Measurements from ENCODE around the gene PAOX. TPM values are rescaled to one million over a fixed set of nuclear protein-coding genes. Genes with fewer than 3 reads are reported as not detected.
A peak's percentile ranks its signal among the peaks of the same experiment; 100 is the strongest.

Gene PAOX
- total and polyA plus RNA-seq, 4 experiments from 2014 or later, result 7.6 to 10.3 (median 9.3) TPM

- ChIA-PET POLR2A (ENCODE audit: partially characterized antibody) (interaction anchor here (1.0 to 1.1 kb wide), 3 partner anchors 32 to 80 kb away, joined by 3 read pairs; no protein-coding TSS in a partner anchor), CTCF (ENCODE audit: partially characterized antibody) (interaction anchor here (0.7 to 3.9 kb wide), 9 partner anchors 9 to 168 kb away, joined by 3 to 22 read pairs (median 5); partner anchors contain the start of gene SCART1)
- peaks cover 0 to 5% of the 10 kb centered on the region in 2 donors for H3K36me3 Mint-ChIP-seq
- peaks cover 16 to 47% (median 37%) of the 10 kb centered on the region in 4 donors for H3K4me1 Mint-ChIP-seq
- intact Hi-C loops (cut with micrococcal nuclease), result loop anchor here (2.0 kb wide), 3 partner anchors 35 to 81 kb away; no protein-coding TSS in a partner anchor
- Histone ChIP-seq H3K27me3 (ENCODE audit: insufficient read depth, low read length) (no peaks in the 10 kb centered on the region), H3K9me3 (ENCODE audit: control insufficient read depth in 1 of 2, low read length in 2 of 2) (no peaks in the 10 kb centered on the region), H3K36me3 (ENCODE audit: insufficient read depth, low read length) (no peaks in the 10 kb centered on the region), H3K27ac (ENCODE audit: low read depth, low read length) (no peak overlapping the region), H3K4me1 (ENCODE audit: insufficient read depth, low read length) (peaks cover 41% of the 10 kb centered on the region), H3K4me3 (ENCODE audit: low read length in 2 of 2) (no peak overlapping the region)
- H3K27ac Mint-ChIP-seq, result peak overlapping the region in 5 of 7 donors; percentile 8 to 66 (median 36)
- peak overlapping the region in 5 of 8 donors; percentile 0 to 39 (median 21) for H3K4me3 Mint-ChIP-seq
- H3K9me3 Mint-ChIP-seq, result peaks cover 0 to 7% (median 0%) of the 10 kb centered on the region in 8 donors
- no peak for DNase-seq
- peaks cover 4 to 7% of the 10 kb centered on the region in 2 donors for H3K27me3 Mint-ChIP-seq
These were observed 60.7 kb downstream of the PAOX start for GRCh38 chr10:133439517-133440461.

DNA sequence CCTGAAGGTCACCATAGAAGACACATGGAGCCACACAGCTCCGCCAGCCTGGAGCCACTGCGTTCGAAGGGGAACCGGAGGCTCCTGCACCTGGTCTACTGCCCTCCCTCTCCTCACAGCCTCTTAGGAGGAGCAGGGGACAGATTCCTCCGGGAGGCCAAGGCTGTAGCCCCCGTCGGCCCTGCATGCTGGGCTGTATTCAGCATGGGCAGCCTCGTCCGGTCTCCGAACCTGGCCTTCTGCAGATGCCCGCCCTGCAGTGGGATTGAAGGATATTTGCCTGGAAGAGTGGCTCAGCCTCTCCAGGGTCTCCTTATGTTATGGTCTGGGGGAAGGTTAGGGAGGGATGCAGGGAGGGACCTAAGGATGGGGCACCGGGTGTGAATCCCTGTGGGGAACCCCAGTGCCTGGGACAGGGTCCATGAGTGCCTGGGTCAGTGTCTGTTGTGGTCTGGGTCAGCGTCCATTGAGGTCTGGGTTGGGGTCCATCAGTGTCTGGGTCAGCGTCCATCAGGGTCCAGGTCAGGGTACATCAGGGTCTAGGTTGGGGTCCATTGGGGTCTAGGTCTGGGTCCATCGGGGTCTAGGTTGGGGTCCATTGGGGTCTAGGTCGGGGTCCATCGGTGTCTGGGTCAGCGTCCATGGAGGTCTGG is 61.7 kb downstream of the PAOX start:
- H3K4me3 Mint-ChIP-seq, result peak overlapping the region in 2 of 8 donors; percentile 20 to 30
- H3K36me3 Mint-ChIP-seq, result peaks cover 0 to 8% of the 10 kb centered on the region in 2 donors
- Histone ChIP-seq H3K4me1 (ENCODE audit: insufficient read depth, low read length) (peaks cover 41% of the 10 kb centered on the region), H3K27me3 (ENCODE audit: insufficient read depth, low read length) (no peaks in the 10 kb centered on the region), H3K9me3 (ENCODE audit: control insufficient read depth in 1 of 2, low read length in 2 of 2) (no peaks in the 10 kb centered on the region), H3K4me3 (ENCODE audit: low read length in 2 of 2) (no peak overlapping the region), H3K36me3 (ENCODE audit: insufficient read depth, low read length) (no peaks in the 10 kb centered on the region), H3K27ac (ENCODE audit: low read depth, low read length) (no peak overlapping the region)
- CTCF ChIA-PET (ENCODE audit: partially characterized antibody), result interaction anchor here (0.7 to 1.3 kb wide), 2 partner anchors 111 to 112 kb away, joined by 3 to 6 read pairs; no protein-coding TSS in a partner anchor
- DNase-seq, result no peak
- peak overlapping the region in 3 of 7 donors; percentile 10 to 56 (median 38) for H3K27ac Mint-ChIP-seq
- peaks cover 0 to 16% (median 0%) of the 10 kb centered on the region in 8 donors for H3K9me3 Mint-ChIP-seq
- intact Hi-C loops (cut with micrococcal nuclease), result no loop called here
- peaks cover 4 to 7% of the 10 kb centered on the region in 2 donors for H3K27me3 Mint-ChIP-seq
- peaks cover 16 to 47% (median 37%) of the 10 kb centered on the region in 4 donors for H3K4me1 Mint-ChIP-seq
- POLR2A ChIA-PET (ENCODE audit: partially characterized antibody), result no interaction called here

Small RNAs within 50 kb of the gene (microRNA-seq; reads per million reads assigned to microRNA genes)
- gene MIR3944 (ENCODE audit: borderline microRNAs expressed, borderline number of aligned reads, borderline replicate concordance), result 0.72 reads per million

Other genes starting within 250 kb of the PAOX start
- gene KNDC1, start 219.0 kb upstream of the PAOX start, total RNA-seq, result 1 to 10 TPM in 1 of 2 experiments, under 1 TPM in 1; 0.87 to 1.4 TPM
- under 1 TPM in 1 of 2 donors, not detected in 1; 0.09 TPM for gene KNDC1, start 219.0 kb upstream of the PAOX start, polyA plus RNA-seq
- not detected for gene UTF1, start 149.0 kb upstream of the PAOX start, total RNA-seq
- gene UTF1, start 149.0 kb upstream of the PAOX start, polyA plus RNA-seq, result not detected
- not detected for gene VENTX, start 141.4 kb upstream of the PAOX start, total RNA-seq
- not detected for gene VENTX, start 141.4 kb upstream of the PAOX start, polyA plus RNA-seq
- gene ADAM8, start 102.4 kb upstream of the PAOX start, total RNA-seq, result 10 to 100 TPM; 87.2 to 90.3 TPM
- 10 to 100 TPM; 63.9 to 97.8 TPM for gene ADAM8, start 102.4 kb upstream of the PAOX start, polyA plus RNA-seq
- 10 to 100 TPM; 66.5 to 74.0 TPM for gene TUBGCP2, start 70.4 kb upstream of the PAOX start, total RNA-seq
- gene TUBGCP2, start 70.4 kb upstream of the PAOX start, polyA plus RNA-seq, result 10 to 100 TPM; 14.1 to 40.8 TPM
- 10 to 100 TPM; 31.5 to 33.1 TPM for gene ZNF511, start 70.3 kb upstream of the PAOX start, total RNA-seq
- gene ZNF511, start 70.3 kb upstream of the PAOX start, polyA plus RNA-seq, result 100 to 1,000 TPM in 1 of 2 donors, 10 to 100 TPM in 1; 69.0 to 107 TPM
- 1 to 10 TPM; 6.4 to 7.2 TPM for gene CALY, start 42.4 kb upstream of the PAOX start, total RNA-seq
- 1 to 10 TPM; 1.4 to 2.2 TPM for gene CALY, start 42.4 kb upstream of the PAOX start, polyA plus RNA-seq
- gene PRAP1, start 31.9 kb upstream of the PAOX start, total RNA-seq, result not detected
- not detected for gene PRAP1, start 31.9 kb upstream of the PAOX start, polyA plus RNA-seq
- gene FUOM, start 21.2 kb upstream of the PAOX start, total RNA-seq, result 10 to 100 TPM; 17.1 to 18.1 TPM
- 10 to 100 TPM; 15.6 to 16.3 TPM for gene FUOM, start 21.2 kb upstream of the PAOX start, polyA plus RNA-seq
- gene ECHS1, start 5.9 kb upstream of the PAOX start, total RNA-seq, result 10 to 100 TPM; 29.7 to 30.6 TPM
- 100 to 1,000 TPM in 1 of 2 donors, 10 to 100 TPM in 1; 81.4 to 117 TPM for gene ECHS1, start 5.9 kb upstream of the PAOX start, polyA plus RNA-seq
- gene MTG1, start 14.9 kb downstream of the PAOX start, total RNA-seq, result 10 to 100 TPM; 64.8 to 65.4 TPM
- gene MTG1, start 14.9 kb downstream of the PAOX start, polyA plus RNA-seq, result 10 to 100 TPM; 32.6 to 37.0 TPM
- not detected for gene SPRN, start 45.4 kb downstream of the PAOX start, total RNA-seq
- gene SPRN, start 45.4 kb downstream of the PAOX start, polyA plus RNA-seq, result under 1 TPM; 0.14 to 0.26 TPM
- 10 to 100 TPM; 10.5 to 11.2 TPM for gene SCART1, start 74.7 kb downstream of the PAOX start, total RNA-seq
- gene SCART1, start 74.7 kb downstream of the PAOX start, polyA plus RNA-seq, result 1 to 10 TPM in 1 of 2 donors, under 1 TPM in 1; 0.49 to 1.2 TPM
- gene CYP2E1, start 148.1 kb downstream of the PAOX start, total RNA-seq, result 1 to 10 TPM; 1.2 to 2.8 TPM
- under 1 TPM; 0.30 to 0.94 TPM for gene CYP2E1, start 148.1 kb downstream of the PAOX start, polyA plus RNA-seq
- gene SYCE1, start 186.3 kb downstream of the PAOX start, total RNA-seq, result under 1 TPM; 0.14 to 0.23 TPM
- gene SYCE1, start 186.3 kb downstream of the PAOX start, polyA plus RNA-seq, result under 1 TPM; 0.76 to 0.91 TPM
- gene FRG2B, start 247.5 kb downstream of the PAOX start, total RNA-seq, result not detected
- not detected for gene FRG2B, start 247.5 kb downstream of the PAOX start, polyA plus RNA-seq